ENCODE results near the gene IFNW1.
A peak's percentile ranks its signal among the peaks of the same experiment; 100 is the strongest.

The IFNW1 gene

GRCh38 chr9:21110708-21111576, 30.7 kb downstream of the IFNW1 start:
- peak; percentile 50 for DNase-seq (ENCODE audit: low read depth, low spot score)

- DNase-seq (ENCODE audit: low read depth, low spot score) = no peak
These were observed 36.8 kb downstream of the IFNW1 start for GRCh38 chr9:21104787-21105186.

- DNase-seq (ENCODE audit: low read depth, low spot score) = no peak
These were observed 39.3 kb downstream of the IFNW1 start for GRCh38 chr9:21102305-21102704.

- DNase-seq (ENCODE audit: low read depth, low spot score) = no peak
These were observed 43.8 kb downstream of the IFNW1 start for GRCh38 chr9:21097817-21098216.

GRCh38 chr9:21096901-21097255, 44.8 kb downstream of the IFNW1 start:
- DNase-seq (ENCODE audit: low read depth, low spot score) = no peak

GRCh38 chr9:21096172-21096900, 45.3 kb downstream of the IFNW1 start:
- DNase-seq (ENCODE audit: low read depth, low spot score) = no peak

- no peak for DNase-seq (ENCODE audit: low read depth, low spot score)
These were observed 46.1 kb downstream of the IFNW1 start for GRCh38 chr9:21095561-21095960.

All from smooth muscle cell of the brain vasculature (primary cell).